Adrenal gland (tissue), 12 donors: ENCODE data around the gene PDCD1LG2. TPM values are rescaled to one million over a fixed set of nuclear protein-coding genes. Genes with fewer than 3 reads are reported as not detected.

ENCODE experiments used
- DNase-seq, 7 donors: peaks; one replicate each; pipeline ENCODE4 v3.0.0-alpha.2; 2019 to 2020
- H3K27ac ChIP-seq, 5 donors: fragments of 200-600 bp; sonication (generic) in 4 of 5; 1 replicate in 3 of 5; 2 replicates in 2 of 5; pipeline versions ENCODE4 v1.5.1 to v1.8.0; 2016 to 2020; ENCODE audit warnings: mild to moderate bottlenecking in 1 of 5
- H3K27me3 ChIP-seq: fragments of 200-600 bp; 2 replicates; pipeline ENCODE4 v1.8.0; 2021
- H3K36me3 ChIP-seq, 2 donors: fragments of 200-600 bp; replicated peaks in 1 of 2; 1 replicate in 1 of 2; 2 replicates in 1 of 2; pipeline versions ENCODE4 v1.5.1 to v1.8.0; 2018 to 2022
- H3K4me1 ChIP-seq, 2 donors: fragments of 200-600 bp; replicated peaks in 1 of 2; 1 replicate in 1 of 2; 2 replicates in 1 of 2; pipeline versions ENCODE4 v1.5.1 to v1.8.0; 2018 to 2021
- H3K4me3 ChIP-seq, 4 donors: fragments of 200-600 bp; sonication (generic) in 3 of 4; one replicate each; pipeline ENCODE4 v1.5.1; 2016 to 2018
- H3K9me3 ChIP-seq, 3 donors: fragments of 200-600 bp; sonication (generic) in 1 of 3; replicated peaks in 1 of 3; 1 replicate in 2 of 3; 2 replicates in 1 of 3; pipeline versions ENCODE4 v1.5.1 to v1.8.0; 2016 to 2021
- CTCF ChIP-seq, 6 experiments: fragments of 450-650 bp in 4 of 6; fragments of 200-600 bp in 2 of 6; sonication (generic) in 1 of 6; IDR thresholded peaks; 1 replicate in 5 of 6; 2 replicates in 1 of 6; pipeline versions ENCODE4 v1.5.1 to v1.8.0; 2016 to 2021; ENCODE audit warnings: antibody characterized with exemption in 6 of 6, mild to moderate bottlenecking in 2 of 6, moderate library complexity in 1 of 6
- POLR2A ChIP-seq, 2 donors: fragments of 450-650 bp; IDR thresholded peaks; one replicate each; pipeline ENCODE4 v1.6.1; 2017; ENCODE audit warnings: antibody characterized with exemption in 2 of 2, mild to moderate bottlenecking in 2 of 2, moderate library complexity in 1 of 2
- WGBS, 4 donors: extraction: QIAGEN DNeasy Blood & Tissue Kit in 2 of 4; methylation state at CpG; one replicate each; pipeline versions ENCODE4 v1.1.5 to v1.1.7; 2013 to 2017; 5-methylcytosine and 5-hydroxymethylcytosine counted together
- intact Hi-C, 2 donors: fragments of 100-400 bp; cut with DNase I; formaldehyde crosslinking; loops; one replicate each; pipeline versions ENCODE4 v1.14.1 to v1.15.0; 2022 to 2023
- polyA plus RNA-seq, 3 donors: library from polyadenylated mRNA; stranded (reverse); fragments of 200-250 nt in 2 of 3; fragments of 350-450 nt in 1 of 3; fragmentation: Illumina TruSeq in 1 of 3; extraction: RNeasy Lipid Tissue Mini Kit (QIAGEN cat#74804) in 1 of 3; gene quantifications; one replicate each; pipeline ENCODE4 v1.2.3, GENCODE V29; 2013 to 2014
- total RNA-seq, 9 donors: library from RNA; depleted of rRNA in 4 of 9; stranded (reverse); fragments of >200 nt in 4 of 9; fragments of 120-200 nt in 1 of 9; fragmentation: NEBNext Ultra II Directional in 1 of 9; extraction: Animal tissue kit (Norgen Biotek cat#: 25700) in 1 of 9; gene quantifications; one replicate each; pipeline versions ENCODE4 v1.1.0 to v1.2.4, GENCODE V29; 2013 to 2023
- donor health status: healthy with polysubstance abuse.
- donor health status: Bipolar disorder and iron deficiency.
- donor health status: DM: yes; HTN: yes; CAD: no.
- donor health status: DM: no; HTN: no; CAD: no.
- donor health status: DM: no; HTN: no; CAD: no.
- donor health status: DM: yes; HTN: yes; CAD: no.

Gene PDCD1LG2
- total and polyA plus RNA-seq, 12 donors, result 0.17 to 5.5 (median 1.4) TPM

- WGBS, 4 donors, result 79 to 85% (median 82%) methylated on average over 4 of the region's 4 CpGs
- DNase-seq, result no peak
- H3K27me3 ChIP-seq, result no peaks in the 10 kb centered on the region
- intact Hi-C loops, result no loop called here
- H3K27ac ChIP-seq, result no peak overlapping the region
- no peak overlapping the region for H3K4me3 ChIP-seq
- no peak for TF ChIP-seq POLR2A (IDR thresholded peaks at IDR 0.05)
- no peak for TF ChIP-seq CTCF (IDR thresholded peaks at IDR 0.05)
- H3K36me3 ChIP-seq, result no peaks in the 10 kb centered on the region
- H3K9me3 ChIP-seq, result no peaks in the 10 kb centered on the region
- H3K4me1 ChIP-seq, result no peaks in the 10 kb centered on the region
These were observed 41.2 kb downstream of the PDCD1LG2 start for GRCh38 chr9:5551368-5552150.

- TF ChIP-seq CTCF (IDR thresholded peaks at IDR 0.05), result no peak
- intact Hi-C loops, result no loop called here
- H3K4me1 ChIP-seq, result no peaks in the 10 kb centered on the region
- H3K36me3 ChIP-seq, result no peaks in the 10 kb centered on the region
- no peak overlapping the region for H3K27ac ChIP-seq
- H3K27me3 ChIP-seq, result no peaks in the 10 kb centered on the region
- no peaks in the 10 kb centered on the region for H3K9me3 ChIP-seq
- 78 to 90% (median 86%) methylated on average over 3 of the region's 3 CpGs for WGBS, 4 donors
- no peak overlapping the region for H3K4me3 ChIP-seq
- DNase-seq, result no peak
These were observed 42.0 kb downstream of the PDCD1LG2 start for GRCh38 chr9:5552301-5552700.

- TF ChIP-seq CTCF (IDR thresholded peaks at IDR 0.05), result no peak
- no peak for TF ChIP-seq POLR2A (IDR thresholded peaks at IDR 0.05)
- Histone ChIP-seq H3K4me1 (no peaks in the 10 kb centered on the region), H3K27me3 (no peaks in the 10 kb centered on the region), H3K27ac (no peak overlapping the region), H3K9me3 (no peaks in the 10 kb centered on the region), H3K4me3 (no peak overlapping the region), H3K36me3 (no peaks in the 10 kb centered on the region)
- no peak for DNase-seq
- intact Hi-C loops, result no loop called here
- 63 to 73% (median 66%) methylated on average over 4 of the region's 4 CpGs for WGBS, 4 donors
These were observed 42.9 kb downstream of the PDCD1LG2 start for GRCh38 chr9:5553211-5553610.

- Histone ChIP-seq H3K36me3 (no peaks in the 10 kb centered on the region), H3K27me3 (no peaks in the 10 kb centered on the region), H3K27ac (no peak overlapping the region), H3K4me1 (no peaks in the 10 kb centered on the region), H3K9me3 (no peaks in the 10 kb centered on the region), H3K4me3 (no peak overlapping the region)
- 67 to 76% (median 73%) methylated on average over 4 of the region's 4 CpGs for WGBS, 4 donors
- no peak for DNase-seq
- TF ChIP-seq POLR2A (IDR thresholded peaks at IDR 0.05), result no peak
- TF ChIP-seq CTCF (IDR thresholded peaks at IDR 0.05), result no peak
- intact Hi-C loops, result no loop called here
These were observed 43.9 kb downstream of the PDCD1LG2 start for GRCh38 chr9:5554254-5554653.
